HG03095 (cell line): ENCODE results near the gene CENPX.

Experiments
- ATAC-seq: cut with Tn5 transposase; IDR thresholded peaks from one replicate; pipeline ENCODE4 v1.9.1; 2021; ENCODE audit warnings: moderate library complexity; ENCODE audit not compliant: unreplicated experiment

CENPX gene

DNA sequence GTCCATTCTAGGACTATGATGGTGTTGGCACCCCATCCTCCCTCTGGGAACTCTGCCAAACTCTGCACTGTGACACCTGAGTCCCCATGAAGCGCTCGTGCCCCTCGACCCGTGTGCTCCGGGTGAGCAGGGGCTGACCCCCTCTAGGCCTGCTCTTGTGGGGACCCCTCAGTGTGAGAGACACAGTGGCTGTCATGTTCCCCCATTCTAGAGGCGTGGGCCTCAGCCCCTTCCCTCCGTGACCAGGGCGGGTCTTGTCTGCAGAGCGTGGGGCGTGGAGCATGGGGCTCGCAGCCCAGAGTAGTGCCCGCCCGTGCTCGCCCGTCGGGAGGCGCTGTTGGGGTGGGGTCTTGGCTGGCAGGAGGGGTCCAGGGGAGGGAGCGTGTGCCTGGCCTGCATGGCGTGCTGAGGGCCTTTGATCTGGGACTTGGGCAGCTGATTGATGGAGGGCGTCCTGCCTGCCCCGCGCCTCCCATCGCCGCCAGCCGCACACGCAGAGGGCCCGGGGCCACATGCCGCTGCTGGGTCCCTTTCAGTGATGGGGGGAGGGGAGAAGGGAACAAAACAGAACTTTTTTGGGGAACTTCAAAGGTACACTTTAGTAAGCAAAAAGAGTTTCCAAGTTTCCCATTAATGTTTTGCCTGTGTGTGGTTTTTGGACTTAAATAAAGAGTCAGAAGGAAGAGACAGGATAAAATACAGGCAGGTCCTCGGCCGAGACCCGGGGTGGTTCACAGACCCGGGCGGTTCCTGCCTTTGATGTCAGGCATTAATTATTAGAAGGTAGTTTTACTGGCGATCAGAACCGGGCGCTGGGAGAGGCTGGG lies 22.5 kb downstream of the CENPX start:
- no peak for ATAC-seq

GRCh38 chr17:81999587-81999975 lies 23.1 kb downstream of the CENPX start:
- ATAC-seq: no peak

DNA sequence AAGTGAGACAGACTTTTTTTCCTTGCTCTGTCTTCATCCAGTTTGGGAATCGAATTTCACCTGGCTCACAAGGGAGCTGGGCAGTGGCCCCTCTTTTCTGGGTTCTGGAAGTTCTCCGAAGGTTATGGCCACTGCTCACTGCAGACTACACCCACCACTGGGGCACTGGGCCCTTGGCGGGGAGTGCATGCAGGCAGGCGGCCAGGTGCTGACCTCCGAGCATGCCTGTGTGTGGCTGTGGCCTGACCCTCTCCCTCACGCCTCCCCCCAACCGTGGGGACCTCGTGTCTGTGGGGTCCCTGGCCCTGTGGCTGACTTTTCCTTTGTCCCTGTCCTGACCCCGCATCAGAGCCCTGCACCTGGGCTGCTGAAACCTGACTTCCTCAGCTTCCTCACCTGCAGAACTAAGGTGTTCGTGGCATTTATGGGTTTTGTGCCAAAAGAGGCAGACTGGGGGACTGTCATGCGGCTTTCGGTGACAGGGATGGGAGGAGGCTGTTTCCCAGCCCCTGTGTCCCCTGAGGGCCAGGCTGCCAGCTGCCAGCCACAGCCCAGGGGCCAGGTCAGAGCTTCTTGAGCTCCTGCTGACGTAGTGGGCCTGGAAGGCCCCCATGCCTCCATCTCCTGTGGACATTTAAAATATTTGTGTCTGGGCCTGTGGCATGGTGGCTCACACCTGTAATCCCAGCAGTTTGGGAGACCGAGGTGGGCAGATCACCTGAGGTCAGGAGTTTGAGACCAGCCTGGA lies 23.8 kb downstream of the CENPX start:
- ATAC-seq: no peak

GRCh38 chr17:81998212-81998611 lies 24.5 kb downstream of the CENPX start:
- ATAC-seq: no peak

DNA sequence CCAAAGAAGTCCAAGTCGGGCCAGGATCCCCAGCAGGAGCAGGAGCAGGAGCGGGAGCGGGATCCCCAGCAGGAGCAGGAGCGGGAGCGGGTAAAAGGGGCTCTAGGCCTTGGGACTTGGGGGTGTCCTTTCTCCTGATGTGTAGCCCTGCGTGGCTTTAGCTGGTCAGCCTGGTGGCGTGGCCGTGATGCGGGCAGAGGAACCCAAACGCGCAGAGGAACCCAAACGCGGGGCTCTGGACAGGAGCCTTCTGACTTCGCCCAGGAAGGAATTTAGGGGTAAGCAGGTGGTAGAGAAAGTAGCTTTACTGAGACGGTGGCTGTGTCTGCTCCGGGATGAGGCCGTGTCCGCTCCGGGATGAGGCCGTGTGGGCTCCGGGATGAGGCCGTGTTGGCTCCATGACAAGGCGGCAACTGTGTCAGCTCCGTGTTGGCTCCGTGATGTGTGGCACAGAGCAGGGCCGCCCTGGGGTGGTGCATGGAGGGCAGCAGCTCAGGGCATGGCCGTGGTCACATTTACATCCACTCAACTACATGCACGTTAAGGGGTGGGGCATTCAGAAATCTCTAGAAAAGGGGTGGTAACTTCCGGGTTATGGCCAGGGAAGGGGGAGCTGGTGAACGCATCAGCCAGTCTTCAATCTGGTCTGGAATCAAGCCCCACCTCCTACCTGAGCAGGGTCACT lies 25.8 kb downstream of the CENPX start:
- no peak for ATAC-seq

GRCh38 chr17:81996232-81996756 lies 26.4 kb downstream of the CENPX start:
- no peak for ATAC-seq

- no peak for ATAC-seq
Measured at GRCh38 chr17:81995463-81996231, 27.0 kb downstream of the CENPX start.

- no peak for ATAC-seq
Measured at GRCh38 chr17:81994593-81995462, 27.9 kb downstream of the CENPX start.

DNA sequence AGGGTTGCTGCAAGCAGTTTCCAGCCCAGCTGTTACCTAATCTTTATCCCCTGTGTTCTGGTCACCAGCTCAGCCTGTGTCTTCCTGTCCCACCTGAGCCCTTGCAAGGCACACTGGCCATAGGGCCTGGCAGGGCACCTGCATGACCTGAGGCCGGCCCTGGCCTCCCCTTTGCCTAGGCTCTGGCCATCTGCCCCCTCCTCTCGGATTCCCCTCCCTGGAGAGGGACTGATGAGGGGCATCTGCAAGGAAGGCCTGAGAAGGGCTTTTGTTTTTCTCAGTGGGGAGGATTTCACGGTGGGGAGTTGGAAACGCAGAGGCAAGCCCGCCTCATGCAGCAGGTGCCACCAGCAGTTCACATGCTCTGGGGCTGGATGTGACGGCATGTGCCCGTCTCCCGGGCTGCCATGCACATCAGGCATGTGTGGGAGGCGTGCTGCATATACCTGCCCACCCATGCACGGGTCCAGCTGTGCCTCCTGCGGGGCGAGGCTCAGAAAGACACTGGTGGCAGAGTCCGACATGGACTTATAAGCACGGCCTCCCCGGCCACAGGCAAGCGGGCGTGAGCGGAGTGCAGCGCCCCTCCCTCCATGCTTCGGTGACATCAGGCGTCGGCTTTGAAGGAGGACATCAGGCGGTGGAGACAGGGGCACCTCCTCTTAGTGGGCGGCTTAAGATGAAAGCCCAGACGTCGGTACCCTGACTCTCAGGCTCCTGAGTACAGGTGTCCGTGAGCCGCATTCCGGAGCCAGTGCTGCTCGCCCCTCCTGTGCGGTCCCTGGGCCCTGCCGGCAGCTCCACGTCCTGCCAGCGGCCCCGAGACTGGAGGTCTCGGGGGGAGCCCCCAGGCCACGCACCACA lies 28.7 kb downstream of the CENPX start:
- no peak for ATAC-seq

DNA sequence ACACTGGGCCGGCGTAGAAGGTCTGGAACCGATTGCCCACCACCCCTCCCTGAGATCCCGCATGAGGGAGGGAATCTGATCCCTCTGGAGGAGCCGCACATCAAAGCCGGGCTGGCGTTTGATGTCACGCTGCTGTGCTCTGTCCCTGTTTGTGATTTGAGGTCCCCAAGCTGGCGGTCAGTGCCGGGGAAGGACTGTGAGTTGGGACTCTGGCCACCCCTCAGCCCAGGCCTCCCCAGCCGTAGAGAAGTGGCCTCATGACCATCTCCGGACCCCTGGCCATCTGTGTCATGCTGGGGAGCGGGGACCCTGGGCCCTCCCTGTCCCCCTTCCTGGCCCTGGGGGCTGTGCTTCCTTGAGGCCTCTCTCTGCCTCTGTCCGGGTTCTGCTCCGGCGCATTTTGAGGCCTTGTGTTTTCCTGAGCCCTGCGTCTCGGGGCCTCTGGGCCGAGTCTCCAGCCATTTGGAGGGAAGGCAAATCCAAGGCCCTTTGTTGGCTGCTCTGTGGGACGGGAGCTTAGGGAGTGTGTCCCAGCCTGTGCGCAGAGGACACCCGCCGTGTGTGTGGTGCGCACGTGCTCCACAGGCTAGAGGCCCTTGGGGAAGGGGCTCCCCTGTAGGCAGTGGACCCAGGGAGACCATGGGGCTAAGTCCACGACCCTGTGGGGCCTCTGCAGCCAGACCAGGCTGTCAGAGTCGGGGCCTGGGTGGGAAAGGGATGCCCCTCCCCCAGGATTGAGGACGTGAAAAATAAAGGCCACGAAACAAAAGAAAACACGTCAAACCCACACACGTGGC lies 30.2 kb downstream of the CENPX start:
- no peak for ATAC-seq

DNA sequence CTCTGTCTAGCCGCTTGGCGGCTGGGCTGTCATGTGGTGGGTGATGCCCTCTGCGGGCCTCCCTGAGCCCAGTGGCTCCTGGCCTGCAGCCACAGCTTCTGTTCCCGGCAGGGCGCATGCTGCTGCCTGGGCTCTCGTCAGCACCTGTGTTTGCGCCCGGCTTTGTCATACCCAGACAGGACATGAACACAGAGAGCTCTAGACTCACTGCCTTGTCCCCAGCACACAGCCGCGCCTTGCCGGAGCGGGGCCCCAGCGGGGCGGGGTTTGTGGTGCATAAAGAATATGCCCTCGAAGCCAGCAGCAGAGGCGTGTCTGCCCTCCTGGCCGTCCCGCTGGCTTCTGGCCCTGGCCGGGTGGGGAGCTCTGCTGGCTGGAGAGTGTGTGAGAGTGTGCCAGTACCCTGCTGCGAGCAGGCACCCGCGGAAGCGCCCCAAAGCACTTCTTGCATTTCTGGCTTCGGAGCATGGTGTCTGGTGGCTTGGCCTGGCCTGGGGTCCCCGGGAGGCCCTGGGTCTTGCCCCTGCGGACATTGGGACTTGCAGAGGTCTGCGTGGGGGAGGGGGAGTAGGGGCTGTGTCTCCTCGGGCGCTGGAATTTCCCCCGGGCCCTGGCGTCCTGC lies 30.9 kb downstream of the CENPX start:
- ATAC-seq: no peak

DNA sequence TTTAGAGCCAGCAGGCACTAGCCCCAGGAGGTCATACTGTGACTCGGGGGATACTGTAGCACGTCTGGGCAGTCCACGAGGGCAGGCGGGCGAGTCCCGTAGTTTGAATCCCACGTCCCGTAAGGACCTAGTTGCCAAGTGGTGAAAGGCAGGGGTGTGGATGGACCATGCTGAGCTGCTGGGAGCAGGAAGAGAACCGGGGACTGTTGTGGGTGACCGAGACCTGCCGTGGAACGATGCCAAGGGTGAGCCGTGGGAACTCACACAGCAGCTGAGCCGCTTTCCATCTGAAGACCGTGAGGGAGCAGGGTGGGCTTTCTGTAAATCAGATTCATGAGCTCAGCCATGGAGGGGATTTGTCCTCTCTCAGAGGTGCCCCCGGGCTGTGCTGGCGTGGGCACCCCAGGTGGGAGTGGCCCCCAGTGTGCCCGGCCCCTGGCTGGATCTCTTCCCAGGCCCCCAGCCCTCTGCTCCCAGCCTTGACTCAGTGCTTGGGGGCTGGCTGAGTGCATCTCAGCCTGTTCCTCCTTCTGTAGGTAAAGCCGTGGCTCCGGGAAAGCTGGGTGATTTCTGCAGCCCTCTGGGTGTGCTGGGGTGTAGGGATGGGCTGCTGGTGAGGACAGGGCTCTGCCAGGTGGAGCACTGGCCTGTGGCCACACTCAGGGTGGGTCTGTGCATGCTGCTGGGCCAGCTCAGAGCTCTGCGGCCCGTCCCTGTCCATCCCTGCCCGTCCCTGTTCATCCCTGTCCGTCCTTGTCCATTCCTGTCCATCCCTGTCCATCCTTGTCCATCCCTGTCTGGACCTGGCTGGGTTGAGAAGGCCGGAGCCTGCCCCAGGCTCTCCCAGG lies 31.6 kb downstream of the CENPX start:
- no peak for ATAC-seq

DNA sequence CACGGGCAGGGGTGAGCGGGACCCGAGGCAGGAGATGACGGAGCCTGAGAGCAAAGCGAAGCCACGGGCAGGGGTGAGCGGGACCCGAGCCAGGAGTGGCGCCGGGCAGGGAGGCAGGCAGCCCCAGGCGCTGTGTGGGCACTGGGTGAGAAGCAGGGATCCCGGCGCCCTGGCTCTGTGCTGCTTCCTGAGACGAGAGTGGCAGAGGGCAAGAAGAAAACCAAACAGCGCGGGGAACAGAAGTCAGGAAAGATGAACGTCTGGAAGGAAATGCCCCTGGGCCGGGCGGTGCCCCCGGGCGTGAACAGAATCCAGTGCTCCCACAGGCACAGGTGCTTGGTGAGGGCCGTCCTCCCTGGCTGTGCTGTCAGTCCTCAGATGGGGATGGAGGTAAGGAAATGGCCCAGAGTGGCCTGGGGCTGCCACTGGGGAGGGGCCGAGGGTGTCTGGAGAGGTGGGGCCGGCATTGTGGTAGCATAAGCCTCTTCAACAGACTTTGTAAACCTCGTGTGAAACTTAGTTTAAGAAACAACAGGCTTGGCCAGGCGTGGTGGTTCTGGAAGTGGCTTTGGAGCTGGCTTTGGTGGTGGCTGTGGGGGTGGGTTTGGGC lies 35.4 kb downstream of the CENPX start:
- no peak for ATAC-seq

- no peak for ATAC-seq
Measured at GRCh38 chr17:81986606-81987005, 36.1 kb downstream of the CENPX start.

- ATAC-seq: no peak
Measured at GRCh38 chr17:81984773-81985410, 37.8 kb downstream of the CENPX start.
